ENCODE results near the gene HGD.
"Not testable (repeated sequence)": the region's sequence is repeated elsewhere in the genome, so short reads cannot be mapped to it uniquely, and the experiment has no call there.

The HGD gene

DNA sequence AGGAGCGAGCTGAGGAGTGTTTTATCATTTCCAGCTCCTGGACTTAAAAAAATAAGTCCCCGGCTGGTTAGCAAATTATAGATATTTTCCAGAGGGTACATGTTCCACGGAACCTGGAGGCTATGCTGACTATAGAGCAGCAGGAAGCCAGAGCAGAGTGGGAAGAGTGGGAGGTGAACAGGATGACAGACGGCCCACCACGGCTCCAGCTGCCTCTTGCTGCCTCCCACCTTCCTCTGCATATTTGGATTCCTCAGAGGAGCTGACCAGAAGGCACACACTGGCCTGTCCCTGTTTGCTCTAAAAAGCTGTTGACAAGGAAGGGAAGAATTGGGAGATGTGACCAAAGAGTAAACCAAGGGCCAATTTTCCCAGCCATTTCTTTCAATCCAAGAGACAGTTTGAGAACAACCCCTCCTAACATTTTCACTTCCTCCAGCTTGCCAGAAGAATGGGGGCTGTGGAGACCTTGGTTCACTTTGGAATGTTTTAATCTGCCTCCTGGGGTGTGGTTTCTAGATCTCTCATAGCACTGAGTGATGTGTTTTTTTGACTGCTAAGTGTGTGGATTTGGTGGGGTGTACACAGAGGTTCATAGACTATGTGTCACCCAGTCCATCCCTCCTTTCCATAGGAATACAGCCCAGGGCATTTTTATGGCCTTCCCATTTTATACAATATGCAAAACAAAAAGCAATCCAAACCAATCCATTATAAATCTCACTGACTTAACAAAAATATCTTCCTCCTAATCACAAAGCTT, 36.8 kb downstream of the HGD start:
- in situ Hi-C loops (cut with HindIII; ENCODE audit: low pct_ligation_motif_present, low sequenced_read_pairs): no loop called here
- H3K27me3 ChIP-seq (replicated peaks): no peaks in the 10 kb centered on the region
- no peak overlapping the region for H3K4me3 ChIP-seq (ENCODE audit: low read depth, low read length)
- TF ChIP-seq, protein P1, sequence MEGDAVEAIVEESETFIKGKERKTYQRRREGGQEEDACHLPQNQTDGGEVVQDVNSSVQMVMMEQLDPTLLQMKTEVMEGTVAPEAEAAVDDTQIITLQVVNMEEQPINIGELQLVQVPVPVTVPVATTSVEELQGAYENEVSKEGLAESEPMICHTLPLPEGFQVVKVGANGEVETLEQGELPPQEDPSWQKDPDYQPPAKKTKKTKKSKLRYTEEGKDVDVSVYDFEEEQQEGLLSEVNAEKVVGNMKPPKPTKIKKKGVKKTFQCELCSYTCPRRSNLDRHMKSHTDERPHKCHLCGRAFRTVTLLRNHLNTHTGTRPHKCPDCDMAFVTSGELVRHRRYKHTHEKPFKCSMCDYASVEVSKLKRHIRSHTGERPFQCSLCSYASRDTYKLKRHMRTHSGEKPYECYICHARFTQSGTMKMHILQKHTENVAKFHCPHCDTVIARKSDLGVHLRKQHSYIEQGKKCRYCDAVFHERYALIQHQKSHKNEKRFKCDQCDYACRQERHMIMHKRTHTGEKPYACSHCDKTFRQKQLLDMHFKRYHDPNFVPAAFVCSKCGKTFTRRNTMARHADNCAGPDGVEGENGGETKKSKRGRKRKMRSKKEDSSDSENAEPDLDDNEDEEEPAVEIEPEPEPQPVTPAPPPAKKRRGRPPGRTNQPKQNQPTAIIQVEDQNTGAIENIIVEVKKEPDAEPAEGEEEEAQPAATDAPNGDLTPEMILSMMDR (IDR thresholded peaks at IDR 0.05; ENCODE audit: low read depth, low read length, missing control alignments): no peak
- H3K27ac ChIP-seq: no peak overlapping the region
- H3K36me3 ChIP-seq (replicated peaks): no peaks in the 10 kb centered on the region
- no peak for DNase-seq

DNA sequence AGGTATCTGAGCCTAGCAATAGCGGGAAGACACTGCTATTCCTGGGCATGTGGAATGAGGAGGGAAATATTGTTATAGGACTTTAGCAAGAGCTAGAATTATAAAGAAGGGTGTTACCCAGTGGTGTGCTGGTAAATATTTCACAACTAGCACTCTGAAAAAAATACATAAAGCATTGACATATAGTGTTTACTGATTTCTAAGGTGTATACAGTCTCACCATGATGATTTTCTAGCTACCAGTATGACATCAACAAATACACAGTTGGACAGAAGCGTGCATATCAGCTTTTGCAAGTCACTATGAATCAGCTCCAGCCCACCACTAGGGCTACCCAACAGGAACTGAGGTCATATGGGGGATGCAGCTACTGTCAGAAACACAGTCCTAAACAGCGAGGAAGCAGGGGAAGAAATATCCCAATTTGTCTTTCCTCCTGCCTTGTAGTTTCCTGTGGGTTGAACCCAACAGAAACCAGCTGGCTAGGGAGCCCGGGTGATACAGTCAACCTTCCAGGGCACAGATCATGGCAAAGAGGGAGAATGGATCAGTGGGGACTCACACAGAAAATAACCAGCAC, 39.6 kb downstream of the HGD start:
- peak overlapping the region; percentile 23 for H3K27ac ChIP-seq
- peak; percentile 75 for DNase-seq

DNA sequence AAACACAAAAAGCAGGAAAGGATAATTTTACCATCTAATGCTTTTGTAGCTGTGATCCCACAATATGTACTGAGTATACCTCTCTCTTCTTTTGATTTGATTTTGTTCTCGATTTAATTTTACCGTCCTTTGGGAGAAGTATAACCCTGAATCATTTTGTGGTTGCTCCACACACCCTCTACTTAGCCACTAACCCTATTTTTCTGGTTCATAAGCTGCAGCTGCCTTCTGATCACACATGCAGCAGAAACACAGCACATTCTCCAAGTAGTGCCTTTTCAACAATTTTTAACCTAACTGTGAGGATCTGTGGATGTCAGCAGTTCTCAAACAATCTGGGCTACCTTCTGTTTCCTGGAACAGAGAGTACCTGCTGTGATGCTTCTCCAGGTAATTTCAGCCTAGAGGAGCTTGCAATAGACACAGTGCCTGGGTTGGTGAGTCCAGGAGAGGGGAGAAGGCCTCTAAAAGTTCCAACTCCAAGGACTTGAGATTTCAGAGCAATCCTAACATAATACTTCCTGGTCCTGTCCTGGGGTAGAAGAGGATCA, 40.3 kb downstream of the HGD start:
- no peak for DNase-seq
- TF ChIP-seq, protein P1 (IDR thresholded peaks at IDR 0.05; ENCODE audit: low read depth, low read length, missing control alignments): no peak
- H3K4me3 ChIP-seq (ENCODE audit: low read depth, low read length): no peak overlapping the region
- H3K27ac ChIP-seq: peak overlapping the region; percentile 23
- no peaks in the 10 kb centered on the region for H3K36me3 ChIP-seq (replicated peaks)
- in situ Hi-C loops (cut with HindIII; ENCODE audit: low pct_ligation_motif_present, low sequenced_read_pairs): no loop called here
- no peaks in the 10 kb centered on the region for H3K27me3 ChIP-seq (replicated peaks)

More for the DNA sequence above, 39.6 kb downstream of the HGD start:
- Histone ChIP-seq H3K4me3 (ENCODE audit: low read depth, low read length) (no peak overlapping the region), H3K27me3 (replicated peaks) (no peaks in the 10 kb centered on the region), H3K36me3 (replicated peaks) (no peaks in the 10 kb centered on the region)
- in situ Hi-C loops (cut with HindIII; ENCODE audit: low pct_ligation_motif_present, low sequenced_read_pairs): no loop called here
- TF ChIP-seq, protein P1 (IDR thresholded peaks at IDR 0.05; ENCODE audit: low read depth, low read length, missing control alignments): peak; percentile 50

DNA sequence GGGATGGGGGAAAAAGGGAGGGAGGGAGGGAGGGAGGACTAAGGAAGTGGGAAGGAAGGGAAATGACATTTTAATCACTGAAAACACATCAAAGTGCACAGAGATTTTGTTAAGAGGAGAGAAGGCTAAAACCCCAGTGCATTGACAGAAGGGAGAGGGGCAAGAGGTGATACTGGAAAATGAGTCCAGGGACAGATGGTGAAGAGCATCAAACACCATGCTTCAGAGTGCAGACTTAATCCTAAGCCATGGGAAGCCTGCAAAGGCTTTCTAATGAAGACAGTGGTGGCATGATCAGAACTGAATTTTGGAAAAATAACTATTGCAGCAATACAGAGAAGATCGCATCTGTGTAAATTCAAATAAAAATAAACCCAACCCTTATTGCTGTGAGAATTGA, 41.8 kb downstream of the HGD start:
- Histone ChIP-seq H3K27ac (no peak overlapping the region), H3K4me3 (ENCODE audit: low read depth, low read length) (no peak overlapping the region), H3K27me3 (replicated peaks) (no peaks in the 10 kb centered on the region), H3K36me3 (replicated peaks) (no peaks in the 10 kb centered on the region)
- TF ChIP-seq, protein P1 (IDR thresholded peaks at IDR 0.05; ENCODE audit: low read depth, low read length, missing control alignments): no peak
- in situ Hi-C loops (cut with HindIII; ENCODE audit: low pct_ligation_motif_present, low sequenced_read_pairs): no loop called here
- no peak for DNase-seq

DNA sequence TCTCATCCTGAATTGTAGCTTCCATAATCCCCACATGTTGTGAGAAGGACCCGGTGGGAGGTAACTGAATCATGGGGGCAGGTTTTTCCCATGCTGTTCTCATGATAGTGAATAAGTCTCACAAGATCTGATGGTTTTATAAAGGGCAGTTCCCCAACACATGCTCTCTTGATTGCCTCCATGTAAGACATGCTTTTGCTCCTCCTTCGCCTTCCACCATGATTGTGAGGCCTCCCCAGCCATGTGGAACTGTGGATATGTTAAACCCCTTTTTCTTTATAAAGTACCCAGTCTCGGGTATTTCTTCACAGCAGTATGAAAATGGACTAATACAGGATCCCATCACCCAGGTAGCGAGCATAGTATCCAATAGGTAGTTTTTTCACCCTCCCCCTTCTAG, 43.2 kb downstream of the HGD start:
- H3K27ac ChIP-seq; H3K4me3 ChIP-seq (ENCODE audit: low read depth, low read length); H3K27me3 ChIP-seq (replicated peaks); H3K36me3 ChIP-seq (replicated peaks); in situ Hi-C loops (cut with HindIII; ENCODE audit: low pct_ligation_motif_present, low sequenced_read_pairs); DNase-seq: not testable (repeated sequence)

DNA sequence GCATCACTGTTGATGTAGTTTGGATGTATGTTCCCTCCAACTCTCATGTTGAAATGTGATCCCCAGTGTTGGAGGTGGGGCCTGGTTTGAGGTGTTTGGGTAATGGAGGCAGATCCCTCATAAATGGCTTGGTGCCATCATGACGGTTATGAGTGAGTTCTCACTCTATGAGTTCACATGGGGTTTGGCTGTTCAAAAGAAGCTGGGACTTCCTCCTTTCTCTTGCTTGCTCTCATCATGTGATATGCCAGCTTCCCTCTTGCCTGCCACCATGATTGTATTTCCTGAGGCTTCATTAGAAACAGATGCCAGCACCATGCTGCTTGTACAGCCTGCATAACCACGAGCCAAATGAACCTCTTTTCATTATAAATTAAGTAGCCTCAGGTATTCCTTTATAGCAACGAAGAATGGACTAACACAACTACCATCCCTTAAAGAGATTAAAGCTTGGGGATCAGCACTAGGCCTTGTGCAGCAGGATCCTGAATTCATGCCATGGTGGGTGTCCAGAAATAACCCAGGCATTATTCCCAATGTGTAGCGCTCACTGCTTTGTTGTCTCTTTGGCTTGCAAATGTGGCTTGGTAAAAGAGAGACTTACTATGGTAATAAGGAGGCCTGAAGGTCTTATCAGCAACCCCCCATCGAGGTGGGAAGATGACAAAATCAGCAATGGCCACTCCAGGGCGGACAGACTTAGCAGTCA, 44.0 kb downstream of the HGD start:
- in situ Hi-C loops (cut with HindIII; ENCODE audit: low pct_ligation_motif_present, low sequenced_read_pairs): no loop called here
- no peak overlapping the region for H3K27ac ChIP-seq
- TF ChIP-seq, protein P1 (IDR thresholded peaks at IDR 0.05; ENCODE audit: low read depth, low read length, missing control alignments): no peak
- DNase-seq: no peak
- H3K27me3 ChIP-seq (replicated peaks): no peaks in the 10 kb centered on the region
- no peaks in the 10 kb centered on the region for H3K36me3 ChIP-seq (replicated peaks)
- H3K4me3 ChIP-seq (ENCODE audit: low read depth, low read length): no peak overlapping the region
